HCT116 (cell line): Measurements from ENCODE around the gene GNAT1. TPM values are rescaled to one million over a fixed set of nuclear protein-coding genes. Genes with fewer than 3 reads are reported as not detected.

Source experiments
- ATAC-seq: fragments of 200-7000 bp; cut with Tn5 transposase; 2 replicates; pipeline ENCODE4 v1.9.1; 2020; ENCODE audit warnings: mild to moderate bottlenecking, moderate library complexity
- BruUV-seq: library from RNA; stranded (reverse); fragments of 400-500 nt; replicated peaks from 2 replicates; lab custom pipeline; 2021; lab: Mats Ljungman, UMichigan
- CTCF ChIA-PET: fragments of 300-600 bp; sonication (Branson Sonifier 250); formaldehyde crosslinking; loops from one replicate; lab custom pipeline; 2021; ENCODE audit warnings: antibody characterized with exemption; lab: Charles Lee
- POLR2A ChIA-PET: fragments of 300-600, 350-600 bp; sonication (Branson Sonifier 250); formaldehyde crosslinking; loops from one replicate; lab custom pipeline; 2021; ENCODE audit warnings: antibody characterized with exemption; lab: Charles Lee
- RAD21 ChIA-PET, 2 experiments: fragments of 300-600 bp; sonication (Branson Sonifier 250); formaldehyde crosslinking; loops; one replicate each; lab custom pipeline; 2023; ENCODE audit warnings: low total read pairs in 2 of 2; ENCODE audit not compliant: uncharacterized antibody in 2 of 2, unreplicated experiment in 2 of 2, low non-redundant PET in 1 of 2; lab: Charles Lee
- DNase-seq: peaks from one replicate; pipeline ENCODE4 v3.0.0-alpha.2; 2010; ENCODE audit warnings: low read depth, low spot score
- H2AFZ ChIP-seq: fragments of 200-600 bp; shearing (Covaris generic), sonication (generic); 2 replicates; pipeline ENCODE4 v1.6.1; 2017; ENCODE audit warnings: low read depth, mixed run types, mixed read lengths, antibody characterized with exemption, low read length; ENCODE audit not compliant: poor library complexity, severe bottlenecking
- H3K27ac ChIP-seq: 2 replicates; pipeline ENCODE4 v1.5.1; 2012; ENCODE audit warnings: low read depth, low read length
- H3K27me3 ChIP-seq: fragments of 200-600 bp; sonication (generic); 2 replicates; pipeline ENCODE4 v1.6.1; 2016; ENCODE audit warnings: mixed run types, low read length, mixed read lengths; ENCODE audit not compliant: insufficient read depth
- H3K36me3 ChIP-seq, 2 experiments: fragments of 200-500 bp in 1 of 2; fragments of 200-600 bp in 1 of 2; sonication (Bioruptor generic) in 1 of 2; sonication (generic) in 1 of 2; 2 replicates each; pipeline versions ENCODE4 v1.5.1 to v1.6.1; 2014 to 2016; ENCODE audit warnings: low read length in 2 of 2, inconsistent platforms in 1 of 2, mixed read lengths in 1 of 2, mixed run types in 1 of 2; ENCODE audit not compliant: insufficient read depth in 2 of 2, control insufficient read depth in 1 of 2
- H3K4me1 ChIP-seq, 2 experiments: fragments of 200-600 bp in 1 of 2; sonication (generic) in 1 of 2; 2 replicates each; pipeline versions ENCODE4 v1.5.1 to v1.6.1; 2012 to 2017; ENCODE audit warnings: low read length in 2 of 2, inconsistent platforms in 1 of 2, mild to moderate bottlenecking in 1 of 2, mixed read lengths in 1 of 2, mixed run types in 1 of 2, moderate library complexity in 1 of 2; ENCODE audit not compliant: insufficient read depth in 2 of 2, control insufficient read depth in 1 of 2
- H3K4me2 ChIP-seq: fragments of 200-600 bp; sonication (generic); 2 replicates; pipeline ENCODE4 v1.6.1; 2017; ENCODE audit warnings: mixed run types, low read length, mixed read lengths
- H3K4me3 ChIP-seq, 2 experiments: fragments of 200-600 bp in 1 of 2; sonication (generic) in 1 of 2; replicated peaks in 1 of 2; 2 replicates each; pipeline ENCODE4 v1.5.1; 2011 to 2016; ENCODE audit warnings: low read length in 2 of 2, control low read depth in 1 of 2, low read depth in 1 of 2, mild to moderate bottlenecking in 1 of 2, mixed read lengths in 1 of 2, mixed run types in 1 of 2
- H3K79me2 ChIP-seq: fragments of 200-600 bp; sonication (generic); 2 replicates; pipeline ENCODE4 v1.6.1; 2017; ENCODE audit warnings: mild to moderate bottlenecking, mixed run types, low read length, moderate library complexity, mixed read lengths; ENCODE audit not compliant: insufficient read depth
- H3K9ac ChIP-seq: fragments of 200-600 bp; sonication (generic); 2 replicates; pipeline ENCODE4 v1.6.1; 2016; ENCODE audit warnings: low read length, mixed read lengths
- H3K9me2 ChIP-seq: fragments of 200-600 bp; sonication (generic), shearing (Covaris generic); 2 replicates; pipeline ENCODE4 v1.6.1; 2017; ENCODE audit warnings: mixed run types, mild to moderate bottlenecking, moderate library complexity; ENCODE audit not compliant: insufficient read depth
- H3K9me3 ChIP-seq, 2 experiments: fragments of 200-500 bp in 1 of 2; fragments of 200-600 bp in 1 of 2; sonication (Bioruptor generic) in 1 of 2; sonication (generic) in 1 of 2; 2 replicates each; pipeline ENCODE4 v1.6.1; 2014 to 2017; ENCODE audit warnings: low read length in 2 of 2, mixed read lengths in 2 of 2, inconsistent platforms in 1 of 2, low read depth in 1 of 2, mild to moderate bottlenecking in 1 of 2, mixed run types in 1 of 2, moderate library complexity in 1 of 2; ENCODE audit not compliant: control insufficient read depth in 1 of 2, insufficient read depth in 1 of 2
- H4K20me1 ChIP-seq: fragments of 200-600 bp; sonication (generic), shearing (Covaris generic); 2 replicates; pipeline ENCODE4 v1.6.1; 2017; ENCODE audit warnings: mixed run types, mild to moderate bottlenecking, moderate library complexity; ENCODE audit not compliant: insufficient read depth
- CEBPB ChIP-seq: IDR thresholded peaks from 2 replicates; pipeline ENCODE4 v1.6.1; 2012; ENCODE audit warnings: low read depth
- EGR1 ChIP-seq: IDR thresholded peaks from 2 replicates; pipeline ENCODE4 v1.6.1; 2012; ENCODE audit warnings: low read depth
- EZH2 ChIP-seq: fragments of 200-600 bp; sonication (generic); IDR thresholded peaks from 2 replicates; pipeline ENCODE4 v1.6.1; 2017; ENCODE audit warnings: antibody characterized with exemption, mixed run types
- EZH2phosphoT487 ChIP-seq: fragments of 200-600 bp; IDR thresholded peaks from 2 replicates; pipeline ENCODE4 v1.6.1; 2018; ENCODE audit warnings: antibody characterized with exemption, borderline replicate concordance
- FOSL1 ChIP-seq: IDR thresholded peaks from 2 replicates; pipeline ENCODE4 v1.6.1; 2012; ENCODE audit warnings: low read depth
- JUND ChIP-seq: IDR thresholded peaks from 2 replicates; pipeline ENCODE4 v1.6.1; 2012
- POLR2A ChIP-seq: IDR thresholded peaks from 2 replicates; pipeline ENCODE4 v1.7.0; 2011; ENCODE audit warnings: borderline replicate concordance; ENCODE audit not compliant: insufficient read depth, insufficient read length; ENCODE audit errors: extremely low read depth
- SIN3A ChIP-seq: IDR thresholded peaks from 2 replicates; pipeline ENCODE4 v1.6.1; 2012; ENCODE audit warnings: low read depth
- SP1 ChIP-seq: IDR thresholded peaks from 2 replicates; pipeline ENCODE4 v1.6.1; 2012; ENCODE audit warnings: low read depth
- TCF7L2 ChIP-seq: IDR thresholded peaks from 2 replicates; pipeline ENCODE4 v1.7.0; 2011; ENCODE audit warnings: borderline replicate concordance, inconsistent platforms; ENCODE audit not compliant: insufficient read depth, insufficient read length; ENCODE audit errors: extremely low read depth
- YY1 ChIP-seq: IDR thresholded peaks from 2 replicates; pipeline ENCODE4 v1.6.1; 2011; ENCODE audit warnings: low read length, low read depth, moderate library complexity, mild to moderate bottlenecking; ENCODE audit not compliant: insufficient replicate concordance; ENCODE audit errors: extremely low read depth
- ZNF274 ChIP-seq: fragments of 200-500 bp; sonication (Bioruptor generic); IDR thresholded peaks from 2 replicates; pipeline ENCODE4 v1.6.1; 2014; ENCODE audit warnings: mild to moderate bottlenecking, low read depth, low read length, inconsistent platforms
- intact Hi-C: fragments of 100-400 bp; cut with micrococcal nuclease; formaldehyde crosslinking; loops from 2 replicates; pipeline ENCODE4 v1.10.0; 2022
- total RNA-seq: library from RNA; stranded (reverse); gene quantifications from one replicate; pipeline ENCODE4 v1.2.1, GENCODE V29; 2021; ENCODE audit not compliant: unreplicated experiment
- TF ChIP-seq, protein P1 (sequence below), 3 experiments: fragments of 200-600 bp in 1 of 3; sonication (generic) in 1 of 3; IDR thresholded peaks in 2 of 3; conservative IDR thresholded peaks in 1 of 3; 2 replicates each; pipeline ENCODE4 v1.5.1; 2012 to 2017; ENCODE audit warnings: low read depth in 2 of 3, low read length in 2 of 3, antibody characterized with exemption in 1 of 3, borderline replicate concordance in 1 of 3, control low read depth in 1 of 3, mild to moderate bottlenecking in 1 of 3, mixed read lengths in 1 of 3, mixed run types in 1 of 3, moderate library complexity in 1 of 3; ENCODE audit not compliant: insufficient read depth in 1 of 3
- TF ChIP-seq, protein P2 (sequence below): IDR thresholded peaks from 2 replicates; pipeline ENCODE4 v1.6.1; 2012; ENCODE audit warnings: low read depth
- TF ChIP-seq, protein P3 (sequence below): IDR thresholded peaks from 2 replicates; pipeline ENCODE4 v1.6.1; 2012
- TF ChIP-seq, protein P4 (sequence below): IDR thresholded peaks from 2 replicates; pipeline ENCODE4 v1.6.1; 2012

GNAT1 gene
- total RNA-seq, 1 experiment from 2014 or later = not detected

DNA sequence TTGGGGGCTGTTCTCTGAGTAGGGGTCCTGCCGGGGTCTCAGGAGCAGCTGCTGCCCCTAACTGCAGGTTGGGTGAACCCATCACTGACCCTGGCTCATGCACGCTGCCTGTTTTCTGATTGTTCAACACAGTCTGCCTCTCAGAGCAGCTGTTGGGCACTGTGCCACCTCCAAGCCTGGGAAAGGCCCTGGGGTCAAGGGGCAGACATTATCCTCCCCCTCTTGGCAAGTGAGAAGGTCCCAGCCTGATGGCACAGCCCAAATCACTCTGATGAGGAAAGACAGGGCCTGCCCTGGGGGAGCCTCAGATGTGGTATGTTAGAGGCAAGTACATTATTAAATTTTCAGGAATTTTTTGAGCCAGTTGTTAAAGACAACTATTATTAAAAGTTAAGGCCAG lies 14.1 kb upstream of the GNAT1 start:
- no peak for TF ChIP-seq FOSL1
- TF ChIP-seq ZNF274 = no peak
- no peak for TF ChIP-seq YY1
- TF ChIP-seq, protein P1, sequence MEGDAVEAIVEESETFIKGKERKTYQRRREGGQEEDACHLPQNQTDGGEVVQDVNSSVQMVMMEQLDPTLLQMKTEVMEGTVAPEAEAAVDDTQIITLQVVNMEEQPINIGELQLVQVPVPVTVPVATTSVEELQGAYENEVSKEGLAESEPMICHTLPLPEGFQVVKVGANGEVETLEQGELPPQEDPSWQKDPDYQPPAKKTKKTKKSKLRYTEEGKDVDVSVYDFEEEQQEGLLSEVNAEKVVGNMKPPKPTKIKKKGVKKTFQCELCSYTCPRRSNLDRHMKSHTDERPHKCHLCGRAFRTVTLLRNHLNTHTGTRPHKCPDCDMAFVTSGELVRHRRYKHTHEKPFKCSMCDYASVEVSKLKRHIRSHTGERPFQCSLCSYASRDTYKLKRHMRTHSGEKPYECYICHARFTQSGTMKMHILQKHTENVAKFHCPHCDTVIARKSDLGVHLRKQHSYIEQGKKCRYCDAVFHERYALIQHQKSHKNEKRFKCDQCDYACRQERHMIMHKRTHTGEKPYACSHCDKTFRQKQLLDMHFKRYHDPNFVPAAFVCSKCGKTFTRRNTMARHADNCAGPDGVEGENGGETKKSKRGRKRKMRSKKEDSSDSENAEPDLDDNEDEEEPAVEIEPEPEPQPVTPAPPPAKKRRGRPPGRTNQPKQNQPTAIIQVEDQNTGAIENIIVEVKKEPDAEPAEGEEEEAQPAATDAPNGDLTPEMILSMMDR (IDR thresholded peaks at IDR 0.05 in 2 of 3, conservative IDR thresholded peaks at IDR 0.05 in 1 of 3; ENCODE audit: borderline replicate concordance in 1 of 3, insufficient read depth in 1 of 3, low read depth in 2 of 3, low read length in 2 of 3) = no peak
- TF ChIP-seq SIN3A = no peak
- no peak for TF ChIP-seq JUND
- TF ChIP-seq TCF7L2 = no peak
- TF ChIP-seq CEBPB = no peak
- no peak for TF ChIP-seq EGR1
- TF ChIP-seq, protein P2, sequence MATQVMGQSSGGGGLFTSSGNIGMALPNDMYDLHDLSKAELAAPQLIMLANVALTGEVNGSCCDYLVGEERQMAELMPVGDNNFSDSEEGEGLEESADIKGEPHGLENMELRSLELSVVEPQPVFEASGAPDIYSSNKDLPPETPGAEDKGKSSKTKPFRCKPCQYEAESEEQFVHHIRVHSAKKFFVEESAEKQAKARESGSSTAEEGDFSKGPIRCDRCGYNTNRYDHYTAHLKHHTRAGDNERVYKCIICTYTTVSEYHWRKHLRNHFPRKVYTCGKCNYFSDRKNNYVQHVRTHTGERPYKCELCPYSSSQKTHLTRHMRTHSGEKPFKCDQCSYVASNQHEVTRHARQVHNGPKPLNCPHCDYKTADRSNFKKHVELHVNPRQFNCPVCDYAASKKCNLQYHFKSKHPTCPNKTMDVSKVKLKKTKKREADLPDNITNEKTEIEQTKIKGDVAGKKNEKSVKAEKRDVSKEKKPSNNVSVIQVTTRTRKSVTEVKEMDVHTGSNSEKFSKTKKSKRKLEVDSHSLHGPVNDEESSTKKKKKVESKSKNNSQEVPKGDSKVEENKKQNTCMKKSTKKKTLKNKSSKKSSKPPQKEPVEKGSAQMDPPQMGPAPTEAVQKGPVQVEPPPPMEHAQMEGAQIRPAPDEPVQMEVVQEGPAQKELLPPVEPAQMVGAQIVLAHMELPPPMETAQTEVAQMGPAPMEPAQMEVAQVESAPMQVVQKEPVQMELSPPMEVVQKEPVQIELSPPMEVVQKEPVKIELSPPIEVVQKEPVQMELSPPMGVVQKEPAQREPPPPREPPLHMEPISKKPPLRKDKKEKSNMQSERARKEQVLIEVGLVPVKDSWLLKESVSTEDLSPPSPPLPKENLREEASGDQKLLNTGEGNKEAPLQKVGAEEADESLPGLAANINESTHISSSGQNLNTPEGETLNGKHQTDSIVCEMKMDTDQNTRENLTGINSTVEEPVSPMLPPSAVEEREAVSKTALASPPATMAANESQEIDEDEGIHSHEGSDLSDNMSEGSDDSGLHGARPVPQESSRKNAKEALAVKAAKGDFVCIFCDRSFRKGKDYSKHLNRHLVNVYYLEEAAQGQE = no peak
- TF ChIP-seq, protein P3, sequence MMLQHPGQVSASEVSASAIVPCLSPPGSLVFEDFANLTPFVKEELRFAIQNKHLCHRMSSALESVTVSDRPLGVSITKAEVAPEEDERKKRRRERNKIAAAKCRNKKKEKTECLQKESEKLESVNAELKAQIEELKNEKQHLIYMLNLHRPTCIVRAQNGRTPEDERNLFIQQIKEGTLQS = no peak
- TF ChIP-seq, protein P4, sequence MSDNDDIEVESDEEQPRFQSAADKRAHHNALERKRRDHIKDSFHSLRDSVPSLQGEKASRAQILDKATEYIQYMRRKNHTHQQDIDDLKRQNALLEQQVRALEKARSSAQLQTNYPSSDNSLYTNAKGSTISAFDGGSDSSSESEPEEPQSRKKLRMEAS = no peak
- TF ChIP-seq EZH2phosphoT487 = no peak
- no peak for TF ChIP-seq POLR2A
- no peak for TF ChIP-seq SP1
- no peak for TF ChIP-seq EZH2
- no peak for DNase-seq
- Histone ChIP-seq H3K4me2 (no peak overlapping the region), H3K27ac (no peak overlapping the region), H3K4me1 (peaks cover 8 to 11% of the 10 kb centered on the region in 2 experiments; a peak in 3 of 4 replicates), H3K9me2 (no peaks in the 10 kb centered on the region), H3K9ac (no peak overlapping the region), H4K20me1 (no peaks in the 10 kb centered on the region), H3K36me3 (no peaks in the 10 kb centered on the region), H3K9me3 (no peaks in the 10 kb centered on the region), H3K27me3 (no peaks in the 10 kb centered on the region), H3K79me2 (no peaks in the 10 kb centered on the region), H3K4me3 (no peak overlapping the region), H2AFZ (no peak overlapping the region)
- CTCF ChIA-PET = no interaction called here
- no TSS peak for BruUV-seq
- ATAC-seq = no peak
- POLR2A ChIA-PET = no interaction called here
- intact Hi-C loops = no loop called here
- RAD21 ChIA-PET = no interaction called here
